GM23338 (cell line): ENCODE measurements around the gene MED27.

Source experiments
- CREB1 ChIP-seq: fragments of 250-450 bp; sonication (Bioruptor Pico); IDR thresholded peaks from 2 replicates; pipeline ENCODE4 v1.5.0; 2020; ENCODE audit warnings: low read depth, mild to moderate bottlenecking, moderate library complexity
- CTCF ChIP-seq, 2 experiments: fragments of 200-600 bp in 1 of 2; sonication (generic) in 1 of 2; conservative IDR thresholded peaks; 2 replicates each; pipeline versions ENCODE4 v1.5.1 to v1.6.1; 2016 to 2017; ENCODE audit warnings: antibody characterized with exemption in 2 of 2, low read depth in 2 of 2, mild to moderate bottlenecking in 2 of 2, moderate library complexity in 1 of 2
- EZH2 ChIP-seq: fragments of 200-600 bp; sonication (generic); IDR thresholded peaks from one replicate; pipeline ENCODE4 v1.8.0; 2017; ENCODE audit warnings: antibody characterized with exemption, mild to moderate bottlenecking, low read depth; ENCODE audit not compliant: unreplicated experiment
- EZH2phosphoT487 ChIP-seq: fragments of 200-600 bp; sonication (generic); IDR thresholded peaks from one replicate; pipeline ENCODE4 v1.8.1; 2018; ENCODE audit warnings: antibody characterized with exemption; ENCODE audit not compliant: unreplicated experiment
- POLR2AphosphoS5 ChIP-seq: IDR thresholded peaks from 2 replicates; pipeline ENCODE4 v1.6.1; 2016; ENCODE audit warnings: antibody characterized with exemption, low read depth
- TF ChIP-seq, protein P1 (sequence below): IDR thresholded peaks from one replicate; pipeline ENCODE4 v1.6.1; 2018; ENCODE audit warnings: antibody characterized with exemption; ENCODE audit not compliant: unreplicated experiment

DNA sequence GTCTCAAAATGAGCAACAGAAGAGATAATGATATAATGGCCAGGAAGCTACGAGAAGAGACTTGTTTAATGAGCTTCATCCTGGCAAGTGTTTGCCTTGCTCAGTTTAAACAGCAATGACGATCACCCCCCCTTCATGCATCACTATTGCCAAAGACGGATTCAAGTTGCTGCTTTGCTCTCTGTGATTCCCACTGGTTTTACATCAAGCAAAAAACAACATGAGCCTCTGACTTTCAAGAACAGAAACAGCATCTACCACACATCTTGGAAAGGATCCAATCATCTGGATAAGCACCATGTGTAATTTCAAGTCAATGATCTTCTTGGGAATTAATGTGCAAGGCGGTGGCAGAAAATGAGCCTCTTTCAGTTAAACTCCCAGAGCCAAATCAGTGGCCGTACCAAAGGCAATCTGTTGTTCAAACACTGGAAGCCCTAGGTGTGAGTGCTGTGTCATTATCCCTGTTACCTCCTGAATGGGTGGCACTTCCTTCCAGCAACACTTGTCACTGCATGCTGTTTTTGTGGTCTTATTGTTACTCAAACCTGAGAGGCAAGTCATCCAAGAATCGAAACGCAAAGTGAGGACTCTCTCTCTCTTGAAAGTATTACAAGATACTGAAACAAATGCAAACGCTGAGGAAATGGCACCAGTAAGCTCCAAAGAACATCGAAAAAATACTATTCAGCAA, 72.8 kb downstream of the MED27 start:
- no peak for TF ChIP-seq POLR2AphosphoS5
- TF ChIP-seq CTCF (conservative IDR thresholded peaks at IDR 0.05; ENCODE audit: low read depth in 2 of 2): no peak
- TF ChIP-seq EZH2phosphoT487: no peak
- TF ChIP-seq, protein P1, sequence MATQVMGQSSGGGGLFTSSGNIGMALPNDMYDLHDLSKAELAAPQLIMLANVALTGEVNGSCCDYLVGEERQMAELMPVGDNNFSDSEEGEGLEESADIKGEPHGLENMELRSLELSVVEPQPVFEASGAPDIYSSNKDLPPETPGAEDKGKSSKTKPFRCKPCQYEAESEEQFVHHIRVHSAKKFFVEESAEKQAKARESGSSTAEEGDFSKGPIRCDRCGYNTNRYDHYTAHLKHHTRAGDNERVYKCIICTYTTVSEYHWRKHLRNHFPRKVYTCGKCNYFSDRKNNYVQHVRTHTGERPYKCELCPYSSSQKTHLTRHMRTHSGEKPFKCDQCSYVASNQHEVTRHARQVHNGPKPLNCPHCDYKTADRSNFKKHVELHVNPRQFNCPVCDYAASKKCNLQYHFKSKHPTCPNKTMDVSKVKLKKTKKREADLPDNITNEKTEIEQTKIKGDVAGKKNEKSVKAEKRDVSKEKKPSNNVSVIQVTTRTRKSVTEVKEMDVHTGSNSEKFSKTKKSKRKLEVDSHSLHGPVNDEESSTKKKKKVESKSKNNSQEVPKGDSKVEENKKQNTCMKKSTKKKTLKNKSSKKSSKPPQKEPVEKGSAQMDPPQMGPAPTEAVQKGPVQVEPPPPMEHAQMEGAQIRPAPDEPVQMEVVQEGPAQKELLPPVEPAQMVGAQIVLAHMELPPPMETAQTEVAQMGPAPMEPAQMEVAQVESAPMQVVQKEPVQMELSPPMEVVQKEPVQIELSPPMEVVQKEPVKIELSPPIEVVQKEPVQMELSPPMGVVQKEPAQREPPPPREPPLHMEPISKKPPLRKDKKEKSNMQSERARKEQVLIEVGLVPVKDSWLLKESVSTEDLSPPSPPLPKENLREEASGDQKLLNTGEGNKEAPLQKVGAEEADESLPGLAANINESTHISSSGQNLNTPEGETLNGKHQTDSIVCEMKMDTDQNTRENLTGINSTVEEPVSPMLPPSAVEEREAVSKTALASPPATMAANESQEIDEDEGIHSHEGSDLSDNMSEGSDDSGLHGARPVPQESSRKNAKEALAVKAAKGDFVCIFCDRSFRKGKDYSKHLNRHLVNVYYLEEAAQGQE: no peak
- no peak for TF ChIP-seq CREB1 (CRISPR knock-in tag)
- TF ChIP-seq EZH2: no peak
